Calu3 (cell line): Measurements from ENCODE around the gene TCFL5. TPM values are rescaled to one million over a fixed set of nuclear protein-coding genes. Genes with fewer than 3 reads are reported as not detected.

Experiments used
- BruUV-seq: library from RNA; stranded (reverse); fragments of 400-500 nt; replicated peaks from 2 replicates; lab custom pipeline; 2021; lab: Mats Ljungman, UMichigan
- CTCF ChIA-PET: fragments of 300-600 bp; sonication (Branson Sonifier 250); formaldehyde crosslinking; loops from one replicate; lab custom pipeline; 2022; ENCODE audit warnings: antibody characterized with exemption; lab: Charles Lee
- DNase-seq: peaks from one replicate; pipeline ENCODE4 v3.0.0; 2022
- H3K27ac Mint-ChIP-seq: one replicate; pipeline ENCODE4 v1.8.0; 2022; ENCODE audit warnings: mixed read lengths; ENCODE audit not compliant: unreplicated experiment
- H3K27me3 Mint-ChIP-seq: one replicate; pipeline ENCODE4 v1.8.0; 2022; ENCODE audit warnings: mixed read lengths; ENCODE audit not compliant: unreplicated experiment
- H3K36me3 Mint-ChIP-seq: one replicate; pipeline ENCODE4 v1.8.0; 2022; ENCODE audit warnings: mild to moderate bottlenecking, moderate library complexity, mixed read lengths; ENCODE audit not compliant: insufficient read depth, unreplicated experiment
- H3K4me1 Mint-ChIP-seq: one replicate; pipeline ENCODE4 v1.8.0; 2022; ENCODE audit warnings: mild to moderate bottlenecking, low read depth, mixed read lengths; ENCODE audit not compliant: unreplicated experiment
- H3K4me3 Mint-ChIP-seq: one replicate; pipeline ENCODE4 v1.8.0; 2022; ENCODE audit warnings: mild to moderate bottlenecking, low read depth, moderate library complexity, mixed read lengths; ENCODE audit not compliant: unreplicated experiment
- H3K9me3 Mint-ChIP-seq: one replicate; pipeline ENCODE4 v1.8.0; 2022; ENCODE audit warnings: low read depth, mixed read lengths; ENCODE audit not compliant: unreplicated experiment
- CTCF ChIP-seq: fragments of 200-600 bp; IDR thresholded peaks from one replicate; pipeline ENCODE4 v1.8.0; 2022; ENCODE audit warnings: antibody characterized with exemption; ENCODE audit not compliant: unreplicated experiment
- intact Hi-C: fragments of 100-400 bp; cut with micrococcal nuclease; formaldehyde crosslinking; loops from one replicate; pipeline ENCODE4 v1.10.0; 2022; ENCODE audit not compliant: unreplicated experiment
- total RNA-seq: library from RNA; stranded (reverse); gene quantifications from 2 replicates; pipeline ENCODE4 v1.2.3, GENCODE V29; 2022

TCFL5 gene
- total RNA-seq, 1 experiment from 2014 or later = 22.3 TPM

GRCh38 chr20:62806383-62807050 is 55.1 kb downstream of the TCFL5 start:
- H3K27ac Mint-ChIP-seq = peak overlapping the region; percentile 60
- H3K36me3 Mint-ChIP-seq = peaks cover 71% of the 10 kb centered on the region
- no peaks in the 10 kb centered on the region for H3K9me3 Mint-ChIP-seq
- no peak for TF ChIP-seq CTCF
- peaks cover 31% of the 10 kb centered on the region for H3K4me1 Mint-ChIP-seq
- DNase-seq = no peak
- intact Hi-C loops = no loop called here
- H3K4me3 Mint-ChIP-seq = peak overlapping the region; percentile 92
- CTCF ChIA-PET = interaction anchor here (1.0 kb wide), 1 partner anchor 9 kb away, joined by 5 read pairs; no protein-coding TSS in a partner anchor
- H3K27me3 Mint-ChIP-seq = no peaks in the 10 kb centered on the region
- TSS peak; percentile 36 for BruUV-seq

- no peak for DNase-seq
- intact Hi-C loops = no loop called here
- Mint-ChIP-seq H3K4me3 (peak overlapping the region; percentile 92), H3K27me3 (no peaks in the 10 kb centered on the region), H3K9me3 (no peaks in the 10 kb centered on the region), H3K36me3 (peaks cover 75% of the 10 kb centered on the region), H3K4me1 (peaks cover 31% of the 10 kb centered on the region), H3K27ac (peak overlapping the region; percentile 60)
- CTCF ChIA-PET = interaction anchor here (1.0 to 1.6 kb wide), 3 partner anchors 9 to 17 kb away, joined by 5 to 10 read pairs (median 5); no protein-coding TSS in a partner anchor
- no peak for TF ChIP-seq CTCF
- BruUV-seq = no TSS peak
Measured at GRCh38 chr20:62805711-62806382, 55.8 kb downstream of the TCFL5 start.

- DNase-seq = peak; percentile 61
- peak overlapping the region; percentile 92 for H3K4me3 Mint-ChIP-seq
- intact Hi-C loops = no loop called here
- CTCF ChIA-PET = interaction anchor here (1.4 to 1.6 kb wide), 2 partner anchors 11 to 17 kb away, joined by 5 to 10 read pairs; no protein-coding TSS in a partner anchor
- peak overlapping the region; percentile 94 for H3K27ac Mint-ChIP-seq
- no TSS peak for BruUV-seq
- no peaks in the 10 kb centered on the region for H3K9me3 Mint-ChIP-seq
- peak; percentile 14 for TF ChIP-seq CTCF
- H3K27me3 Mint-ChIP-seq = no peaks in the 10 kb centered on the region
- H3K36me3 Mint-ChIP-seq = peaks cover 78% of the 10 kb centered on the region
- H3K4me1 Mint-ChIP-seq = peaks cover 31% of the 10 kb centered on the region
Measured at GRCh38 chr20:62805155-62805710, 56.4 kb downstream of the TCFL5 start.

- Mint-ChIP-seq H3K9me3 (no peaks in the 10 kb centered on the region), H3K4me3 (peak within 1 kb of the TSS; percentile 92), H3K36me3 (peaks cover 79% of the 10 kb centered on the region), H3K4me1 (peaks cover 31% of the 10 kb centered on the region), H3K27me3 (no peaks in the 10 kb centered on the region), H3K27ac (peak within 1 kb of the TSS; percentile 94)
- CTCF ChIA-PET = interaction anchor here (1.4 to 1.6 kb wide), 2 partner anchors 10 to 18 kb away, joined by 5 to 10 read pairs; no protein-coding TSS in a partner anchor
- no TSS peak for BruUV-seq
- DNase-seq = peak; percentile 77
- intact Hi-C loops = no loop called here
- no peak for TF ChIP-seq CTCF
Measured at GRCh38 chr20:62804627-62805154, 56.9 kb downstream of the TCFL5 start, which contains the start of gene OGFR. OGFR (plus strand) TSS chr20:62804835; CDS start chr20:62804860, 25 bp downstream.
